Fibroblast of lung (primary cell): Measurements from ENCODE around the gene MSANTD2.

Experiments used
- CTCF ChIP-seq, 2 donors: IDR thresholded peaks in 1 of 2; conservative IDR thresholded peaks in 1 of 2; 1 replicate in 1 of 2; 2 replicates in 1 of 2; pipeline ENCODE4 v1.5.1; 2011 to 2012; ENCODE audit warnings: low read length in 2 of 2, control low read depth in 1 of 2, inconsistent platforms in 1 of 2, low read depth in 1 of 2, mild to moderate bottlenecking in 1 of 2
- EZH2 ChIP-seq: IDR thresholded peaks from 2 replicates; pipeline ENCODE4 v1.5.1; 2012; ENCODE audit warnings: low read length, control low read depth, mild to moderate bottlenecking; ENCODE audit errors: missing control alignments

- TF ChIP-seq CTCF (conservative IDR thresholded peaks at IDR 0.05 in 1 of 2, IDR thresholded peaks at IDR 0.05 in 1 of 2; ENCODE audit: low read depth in 1 of 2, low read length in 2 of 2): no peak
- TF ChIP-seq EZH2: no peak
Measured at GRCh38 chr11:124769806-124770774, 30.1 kb downstream of the MSANTD2 start.
